GM18511 (cell line): ENCODE data around the gene SBK1.
"Not testable (repeated sequence)": the region's sequence is repeated elsewhere in the genome, so short reads cannot be mapped to it uniquely, and the experiment has no call there.

Experiments
- ATAC-seq: cut with Tn5 transposase; IDR thresholded peaks from one replicate; pipeline ENCODE4 v1.9.1; 2021; ENCODE audit warnings: mild to moderate bottlenecking, moderate library complexity; ENCODE audit not compliant: unreplicated experiment

Gene SBK1

GRCh38 chr16:28291651-28292626, at the start of gene SBK1:
Gene SBK1 (plus strand): TSS chr16:28292525. CDS start chr16:28317392, 24,867 bp downstream.
- ATAC-seq: peak; percentile 94

- not testable (repeated sequence) for ATAC-seq
Measured at GRCh38 chr16:28249483-28249882, 42.8 kb upstream of the SBK1 start.

DNA sequence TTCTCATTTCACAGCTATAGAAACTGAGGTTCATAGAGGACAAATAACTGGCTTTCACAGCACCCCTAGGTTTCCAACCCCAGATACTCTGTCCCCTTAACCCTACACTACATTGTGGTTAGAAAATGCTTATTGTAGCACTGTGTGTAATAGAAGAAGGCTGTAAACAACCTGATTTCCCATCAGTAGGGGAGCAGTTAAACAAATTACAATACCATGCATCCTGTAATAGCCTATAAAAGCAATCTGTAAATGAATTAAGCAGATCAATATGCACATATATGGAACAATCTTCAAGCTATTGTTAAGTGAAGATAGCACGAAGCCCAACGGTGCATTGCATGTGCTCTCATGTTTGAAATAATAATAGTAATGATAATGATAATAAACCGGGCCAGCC, 41.3 kb upstream of the SBK1 start:
- no peak for ATAC-seq

GRCh38 chr16:28254158-28254557, 38.2 kb upstream of the SBK1 start:
- no peak for ATAC-seq

GRCh38 chr16:28255838-28256237, 36.5 kb upstream of the SBK1 start:
- no peak for ATAC-seq

DNA sequence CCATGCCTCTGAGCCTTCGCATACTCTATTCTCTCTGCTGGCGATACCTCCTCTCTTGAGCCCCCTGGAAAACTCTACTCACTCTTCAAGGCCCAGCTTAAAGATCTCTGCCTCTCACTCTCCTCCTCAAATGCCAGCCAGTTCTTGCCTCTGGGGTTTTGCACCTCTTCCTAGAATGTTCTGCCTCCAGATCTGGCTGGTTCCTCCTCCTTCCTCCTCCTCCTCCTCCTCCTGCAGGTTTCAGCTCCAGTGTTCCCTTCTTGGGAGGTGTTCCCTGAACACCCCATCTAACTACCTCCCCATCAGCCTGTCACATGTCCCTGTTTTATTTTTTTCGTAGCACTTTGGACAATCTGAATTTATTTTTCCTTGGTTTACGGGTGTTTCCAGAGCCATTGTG, 35.1 kb upstream of the SBK1 start:
- no peak for ATAC-seq

GRCh38 chr16:28258567-28258966, 33.8 kb upstream of the SBK1 start:
- ATAC-seq: no peak

GRCh38 chr16:28259091-28259780, 33.1 kb upstream of the SBK1 start:
- ATAC-seq: no peak

DNA sequence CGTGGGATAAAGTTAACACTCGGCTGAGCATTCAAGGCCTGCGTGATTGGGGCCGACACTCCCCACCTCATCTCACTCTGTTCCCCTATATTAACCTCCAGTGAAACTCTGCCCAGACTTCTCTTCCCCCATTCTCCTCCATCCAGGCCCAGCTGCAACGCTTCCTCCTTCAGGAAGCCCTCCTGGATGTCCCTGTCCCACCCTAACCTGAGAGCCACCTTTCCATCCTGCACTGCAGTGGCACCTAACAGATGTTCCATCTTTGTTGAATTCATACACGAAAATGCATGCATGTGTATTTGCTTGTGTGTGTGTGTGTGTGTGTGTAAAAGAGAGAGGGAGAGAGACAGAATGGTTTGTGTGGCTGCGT, 32.6 kb upstream of the SBK1 start:
- no peak for ATAC-seq

GRCh38 chr16:28260193-28260592, 32.1 kb upstream of the SBK1 start:
- ATAC-seq: no peak

DNA sequence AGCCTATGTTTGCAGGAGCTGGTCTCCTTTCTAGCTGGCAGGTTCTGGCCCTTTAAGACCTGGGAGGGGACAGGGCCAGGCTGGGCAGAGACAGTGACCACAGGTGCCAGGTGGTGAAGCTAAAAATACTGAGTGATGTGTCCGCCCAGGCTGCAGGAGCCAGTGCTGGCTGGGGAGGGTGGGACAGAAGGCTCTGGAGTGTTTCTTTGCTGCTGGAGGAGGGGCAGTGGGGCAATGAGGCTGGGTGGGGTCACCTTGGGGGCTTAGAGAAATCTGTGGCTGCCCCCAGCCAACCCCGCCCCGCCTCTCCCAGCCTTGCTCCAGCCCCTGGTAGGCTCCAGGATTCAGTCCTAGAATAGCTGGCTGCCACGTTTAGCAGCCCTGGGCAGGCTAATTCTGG, 30.4 kb upstream of the SBK1 start:
- no peak for ATAC-seq

- no peak for ATAC-seq
Measured at GRCh38 chr16:28263305-28263704, 29.0 kb upstream of the SBK1 start.

GRCh38 chr16:28264656-28265055, 27.7 kb upstream of the SBK1 start:
- ATAC-seq: no peak

GRCh38 chr16:28265822-28266221, 26.5 kb upstream of the SBK1 start:
- ATAC-seq: no peak

DNA sequence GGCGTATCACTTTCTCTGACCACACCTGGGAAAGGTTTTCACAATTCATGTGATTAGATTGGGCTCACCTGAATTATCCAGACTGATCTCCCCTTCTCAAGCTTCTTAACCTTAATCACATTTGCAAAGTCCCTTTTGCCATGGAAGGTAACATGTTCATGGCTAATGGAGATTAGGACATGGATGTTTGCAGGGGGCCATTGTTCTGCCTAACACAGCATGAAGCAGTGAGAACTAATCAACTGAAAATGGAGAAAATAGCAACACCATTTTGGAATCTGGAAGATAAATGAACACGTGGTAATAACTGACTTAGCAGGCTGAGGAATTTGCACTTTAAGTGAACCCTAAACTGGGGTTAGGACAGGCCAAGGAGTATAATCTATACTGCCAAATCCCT, 25.0 kb upstream of the SBK1 start:
- no peak for ATAC-seq

DNA sequence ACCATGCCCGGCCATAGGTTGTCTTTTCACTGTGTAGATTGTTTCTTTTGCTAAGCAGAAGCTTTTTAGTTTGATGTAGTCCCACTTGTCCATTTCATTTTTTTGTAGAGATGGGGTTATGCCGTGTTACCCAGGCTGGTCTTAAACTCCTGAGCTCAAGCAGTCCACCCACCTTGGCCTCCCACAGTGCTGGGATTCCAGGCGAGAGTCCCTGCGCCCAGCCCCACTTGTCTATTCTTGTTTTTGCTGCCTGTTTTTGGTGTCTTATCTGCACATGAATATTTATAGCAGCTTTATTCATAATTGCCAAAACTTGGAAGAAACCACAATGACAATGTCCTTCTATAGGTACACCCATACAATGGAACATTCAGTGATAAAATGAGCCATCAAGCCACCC, 18.8 kb upstream of the SBK1 start:
- no peak for ATAC-seq

GRCh38 chr16:28274676-28275075, 17.6 kb upstream of the SBK1 start:
- ATAC-seq: no peak

DNA sequence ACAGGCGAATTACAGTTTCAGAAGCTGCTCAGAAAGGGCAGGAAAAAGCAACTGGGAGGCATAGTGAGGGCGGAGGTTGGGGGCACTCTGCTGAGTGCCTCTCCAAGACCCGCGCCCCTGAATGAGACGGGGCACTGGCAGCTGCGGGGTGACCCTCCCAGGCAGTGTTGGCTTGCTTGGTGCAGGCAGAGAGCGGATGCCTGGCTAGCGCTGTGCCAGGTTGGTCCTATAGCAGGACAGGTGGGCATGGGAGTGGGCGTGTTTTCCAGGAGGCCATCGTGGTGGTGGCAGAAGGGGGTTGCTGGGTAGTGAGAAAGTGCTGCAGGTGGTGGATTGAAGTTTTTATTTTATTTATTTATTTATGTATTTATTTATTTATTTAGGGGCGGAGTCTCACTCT, 16.0 kb upstream of the SBK1 start:
- ATAC-seq: no peak

GRCh38 chr16:28277537-28278388, 14.6 kb upstream of the SBK1 start:
- ATAC-seq: no peak

- ATAC-seq: no peak
Measured at GRCh38 chr16:28279006-28279405, 13.3 kb upstream of the SBK1 start.
